ENCODE results near the gene PRPH.

Gene PRPH

GRCh38 chr12:49334226-49334625, 39.3 kb downstream of the PRPH start:
- no peak for DNase-seq

DNA sequence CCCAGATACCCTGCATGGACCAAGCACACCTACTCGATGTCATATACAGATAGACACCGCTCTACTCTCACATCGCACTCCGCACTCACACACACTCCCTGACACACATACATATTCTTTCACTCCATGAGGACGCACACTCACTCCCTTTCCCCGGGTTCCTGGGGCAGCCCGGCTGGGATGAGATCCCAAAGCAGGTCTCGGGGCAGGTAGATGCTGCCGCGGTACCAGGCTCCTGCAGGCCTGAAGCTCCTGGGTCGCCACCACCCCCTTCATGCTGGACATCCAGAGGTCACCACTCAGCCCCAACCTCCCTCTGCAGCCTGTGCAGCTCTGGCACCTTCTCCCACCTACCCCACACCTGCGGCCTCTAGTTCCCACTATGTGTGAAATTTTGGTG, 39.7 kb downstream of the PRPH start:
- no peak for DNase-seq

- no peak for DNase-seq
Measured at GRCh38 chr12:49335118-49335954, 40.4 kb downstream of the PRPH start.

- no peak for DNase-seq
Measured at GRCh38 chr12:49335955-49336644, 41.2 kb downstream of the PRPH start.

DNA sequence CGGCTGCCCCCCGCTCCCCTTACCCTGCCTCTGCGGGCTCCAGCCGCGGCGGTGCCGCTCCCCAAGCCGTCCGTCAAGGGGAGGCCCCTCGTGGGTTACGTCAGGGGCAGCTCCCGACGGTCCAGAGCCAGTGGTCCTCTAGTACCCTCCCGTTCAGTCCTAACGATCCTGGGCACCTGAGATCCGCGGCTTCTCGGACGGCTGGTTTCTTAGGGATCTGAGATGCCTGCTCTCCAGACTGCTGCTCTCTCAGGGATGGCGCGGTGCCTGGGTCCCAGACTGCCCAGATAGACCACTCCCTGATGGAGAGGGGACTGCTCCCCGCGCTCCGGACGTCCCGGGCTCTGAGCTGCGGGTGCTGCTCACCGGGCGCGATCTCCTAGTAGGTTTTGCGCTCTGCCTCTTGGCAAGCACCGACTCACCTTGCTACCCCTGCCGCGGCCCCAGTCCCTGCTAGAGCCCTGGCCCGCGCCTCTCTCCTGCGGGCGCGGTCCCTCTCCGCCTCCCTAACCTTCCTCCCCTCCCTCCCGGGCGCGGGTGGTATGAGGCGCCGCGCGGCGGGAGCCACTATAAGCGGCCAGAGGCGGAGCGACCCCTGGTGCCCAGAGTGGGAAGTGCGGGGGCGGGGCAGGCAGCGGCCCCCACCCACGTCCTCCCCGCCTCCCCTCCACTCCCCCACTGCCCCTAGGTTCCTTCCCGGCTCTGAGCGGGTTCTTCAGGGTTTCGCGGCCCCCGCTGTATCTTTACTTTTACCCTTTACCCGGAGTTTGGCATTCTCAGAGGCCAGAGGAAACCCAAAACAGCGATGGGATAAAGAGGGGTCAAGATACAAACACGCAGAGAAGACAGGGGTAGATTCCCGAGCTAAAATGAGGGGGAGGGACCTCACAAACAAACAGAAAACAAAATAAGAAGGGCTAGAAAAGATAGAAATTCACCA, 42.0 kb downstream of the PRPH start, which contains the start of gene C1QL4:
C1QL4 (minus strand) TSS at position 544 of the 940 bp plus-strand sequence. CDS start 711 bp downstream, outside the sequence.
- peak; percentile 73 for DNase-seq

GRCh38 chr12:49338830-49339463, 44.0 kb downstream of the PRPH start:
- no peak for DNase-seq

- no peak for DNase-seq
Measured at GRCh38 chr12:49339464-49339861, 44.5 kb downstream of the PRPH start.

DNA sequence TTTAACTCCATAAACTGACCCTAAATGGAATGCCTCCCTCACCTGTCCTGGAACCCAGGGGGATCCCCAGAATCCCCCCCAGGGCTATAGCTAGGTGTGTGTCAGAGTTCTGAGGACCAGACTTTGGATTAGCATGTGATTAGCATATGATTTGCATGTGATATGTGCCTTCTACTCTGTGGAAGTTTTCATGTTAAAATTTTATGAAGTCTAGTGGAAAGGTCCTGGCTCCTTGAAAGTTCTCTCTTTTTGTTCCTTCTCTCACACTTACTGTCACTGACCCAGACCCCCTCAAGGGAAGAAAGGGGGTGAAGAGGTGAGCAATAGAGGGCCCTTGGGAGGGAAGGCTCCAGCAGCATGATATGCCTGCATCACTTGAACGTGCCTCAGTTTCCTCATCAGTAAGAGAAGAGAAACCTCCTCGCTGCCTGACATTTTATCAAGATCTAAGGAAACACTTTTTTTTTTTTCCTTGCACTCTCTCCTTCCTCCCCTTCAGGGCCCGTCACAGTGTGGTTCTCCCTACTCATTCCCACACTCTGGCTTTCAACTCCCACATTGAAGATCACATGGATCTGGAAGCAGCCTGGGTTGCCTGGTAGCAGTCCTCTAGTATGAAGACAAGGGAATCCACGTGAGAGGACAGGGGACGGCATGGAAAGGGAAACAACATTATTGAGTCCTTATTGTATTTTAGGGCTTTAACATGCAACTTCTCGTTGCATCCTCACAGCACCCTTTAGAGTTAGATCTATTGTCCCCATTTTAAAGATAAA, 45.3 kb downstream of the PRPH start:
- DNase-seq = no peak

DNA sequence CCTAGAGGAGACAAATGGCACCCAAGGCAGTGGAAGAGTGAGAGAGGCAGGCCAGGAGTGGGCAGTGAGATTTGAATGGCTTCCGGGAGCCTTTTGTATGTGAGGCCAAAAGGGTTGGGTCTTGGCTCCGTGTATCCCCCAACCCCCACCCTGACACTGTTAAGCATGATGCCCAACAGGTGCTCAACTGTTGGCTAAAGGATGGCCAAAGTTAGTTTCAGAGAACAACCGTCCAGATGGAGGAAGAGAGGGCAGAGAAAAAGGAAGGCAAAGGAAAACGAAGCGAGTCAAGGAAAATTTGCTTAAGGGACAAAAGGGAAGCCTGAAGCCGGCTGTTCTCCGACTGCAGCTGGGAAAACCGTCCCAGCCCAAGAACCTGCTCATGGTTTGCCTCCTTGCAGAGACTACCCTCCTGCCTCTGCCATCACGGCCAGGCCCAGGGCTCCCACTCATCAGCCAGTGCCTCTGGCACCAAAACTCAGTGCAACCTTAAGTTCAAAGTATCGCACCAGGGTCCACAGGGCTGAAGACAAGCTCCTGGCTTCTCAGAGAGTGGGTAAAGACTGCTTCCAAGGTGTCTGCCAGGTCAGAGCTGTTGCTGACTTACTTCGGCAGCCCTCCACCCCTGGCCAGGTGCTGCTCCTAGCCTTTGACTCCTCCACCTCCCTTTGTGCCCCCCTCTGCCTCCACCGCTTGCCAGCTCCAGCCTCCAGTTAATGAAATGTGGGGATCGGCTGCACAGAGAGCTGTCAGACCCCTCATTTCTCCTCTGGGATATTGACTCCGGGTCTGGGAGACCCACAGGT, 46.2 kb downstream of the PRPH start:
- DNase-seq = no peak

- no peak for DNase-seq
Measured at GRCh38 chr12:49341777-49342065, 46.8 kb downstream of the PRPH start.

GRCh38 chr12:49342066-49342913, 47.3 kb downstream of the PRPH start:
- DNase-seq = peak; percentile 75

DNA sequence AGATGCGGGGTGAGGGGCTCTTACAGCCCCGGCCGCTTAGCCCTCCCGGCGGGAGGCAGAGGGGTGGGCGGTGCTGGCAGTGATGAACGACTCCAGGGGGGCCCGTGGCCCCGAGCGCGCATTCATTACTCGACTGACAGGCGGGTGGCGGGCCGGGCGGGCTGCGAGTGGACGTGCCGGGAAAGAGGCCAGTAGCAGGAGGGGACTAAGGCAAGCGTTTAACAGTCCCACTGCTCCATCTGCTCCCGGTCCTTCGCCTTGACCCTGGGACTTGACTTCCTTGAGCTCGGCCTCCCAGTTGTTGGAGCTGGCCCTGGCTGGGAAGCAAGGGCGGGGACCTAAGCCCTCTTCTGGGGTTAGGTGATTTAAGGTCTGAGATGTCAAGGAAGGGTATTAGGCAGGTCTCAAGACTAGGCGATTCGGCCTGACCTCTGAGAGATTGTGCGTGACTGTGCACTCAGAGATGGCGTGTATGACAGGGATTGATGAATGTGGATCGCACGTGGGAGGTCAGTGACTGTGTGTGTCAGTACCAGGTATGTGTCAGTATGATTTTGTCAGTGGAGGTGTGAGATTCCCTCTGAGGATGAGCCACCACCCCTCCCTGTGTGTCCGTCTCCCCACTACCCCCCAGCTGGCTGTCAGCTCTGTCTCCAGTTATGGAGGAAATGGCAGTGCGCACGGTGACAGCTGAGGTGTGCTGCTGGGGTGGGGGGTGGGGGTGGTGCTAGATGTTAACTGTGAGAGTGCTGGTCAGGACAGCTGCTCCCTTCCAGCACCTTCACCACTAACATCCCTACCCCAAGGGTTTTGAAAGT, 48.2 kb downstream of the PRPH start:
- DNase-seq = peak; percentile 46

DNA sequence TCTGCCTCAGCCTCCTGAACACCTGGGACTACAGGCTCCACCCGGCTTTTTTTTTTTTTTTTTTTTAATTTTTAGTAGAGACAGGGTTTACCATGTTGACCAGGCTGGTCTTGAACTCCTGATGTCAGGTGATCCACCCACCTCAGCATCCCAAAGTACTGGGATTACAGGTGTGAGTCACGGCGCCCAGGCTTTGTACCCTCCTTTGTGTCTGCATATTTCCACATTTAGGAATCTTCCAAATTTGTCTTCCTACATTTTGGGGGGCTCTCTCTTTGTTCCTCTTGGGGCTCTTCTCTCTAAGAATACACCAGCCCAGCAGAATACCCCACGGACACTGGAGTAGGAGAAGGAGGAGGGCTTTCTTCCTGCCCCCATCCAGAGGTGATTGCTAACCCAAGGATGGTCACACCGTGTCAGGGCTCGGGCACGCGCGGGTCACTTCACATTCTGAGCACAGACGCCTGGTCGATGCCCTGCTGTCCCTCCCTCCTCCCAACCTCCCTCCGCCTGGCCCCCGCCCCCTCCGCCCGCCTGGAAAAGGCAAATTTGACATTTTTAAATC, 49.6 kb downstream of the PRPH start:
- DNase-seq = no peak

- no peak for DNase-seq
Measured at GRCh38 chr12:49345051-49345824, 50.3 kb downstream of the PRPH start.

DNA sequence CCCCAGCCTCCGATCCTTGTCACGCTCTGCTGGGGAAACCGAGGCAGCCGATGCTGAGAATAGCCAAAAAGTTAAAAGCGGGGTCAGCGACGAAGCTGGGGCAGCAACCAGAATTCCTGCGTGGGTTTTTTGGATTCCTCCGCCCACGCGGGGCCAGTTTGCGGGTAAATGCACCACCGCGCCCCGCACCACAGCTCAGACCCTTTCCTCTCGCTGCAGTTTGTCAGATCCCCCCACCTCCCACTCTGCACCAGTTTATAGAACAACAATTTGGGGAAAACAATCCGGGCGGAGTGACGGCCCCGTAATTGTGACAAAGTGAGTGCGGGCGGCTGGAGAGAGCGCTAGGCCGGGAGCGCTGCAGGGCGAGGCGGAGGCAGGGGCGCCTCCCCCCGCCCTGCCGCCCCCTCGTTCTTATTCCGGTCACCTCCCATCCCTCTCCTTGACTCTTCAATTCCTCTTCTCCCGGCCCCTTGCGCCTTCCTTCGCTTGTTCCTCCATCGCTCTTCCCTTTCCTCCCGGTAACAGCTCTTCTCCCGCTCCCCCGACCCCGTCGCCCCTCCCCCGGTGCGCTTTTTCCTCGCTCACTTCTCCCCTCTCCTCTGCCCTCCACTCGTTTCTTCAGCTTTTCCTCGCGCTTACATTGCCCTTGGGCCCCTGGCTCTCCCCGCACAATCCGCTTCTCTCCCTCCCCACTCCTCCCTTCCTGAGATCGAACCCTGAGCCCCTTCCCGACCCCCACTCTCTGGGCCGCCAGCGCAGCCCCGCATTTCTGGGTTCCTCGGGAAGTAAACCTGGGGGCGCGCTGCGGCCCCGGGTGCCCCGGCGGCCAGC, 51.1 kb downstream of the PRPH start:
- DNase-seq = no peak

DNA sequence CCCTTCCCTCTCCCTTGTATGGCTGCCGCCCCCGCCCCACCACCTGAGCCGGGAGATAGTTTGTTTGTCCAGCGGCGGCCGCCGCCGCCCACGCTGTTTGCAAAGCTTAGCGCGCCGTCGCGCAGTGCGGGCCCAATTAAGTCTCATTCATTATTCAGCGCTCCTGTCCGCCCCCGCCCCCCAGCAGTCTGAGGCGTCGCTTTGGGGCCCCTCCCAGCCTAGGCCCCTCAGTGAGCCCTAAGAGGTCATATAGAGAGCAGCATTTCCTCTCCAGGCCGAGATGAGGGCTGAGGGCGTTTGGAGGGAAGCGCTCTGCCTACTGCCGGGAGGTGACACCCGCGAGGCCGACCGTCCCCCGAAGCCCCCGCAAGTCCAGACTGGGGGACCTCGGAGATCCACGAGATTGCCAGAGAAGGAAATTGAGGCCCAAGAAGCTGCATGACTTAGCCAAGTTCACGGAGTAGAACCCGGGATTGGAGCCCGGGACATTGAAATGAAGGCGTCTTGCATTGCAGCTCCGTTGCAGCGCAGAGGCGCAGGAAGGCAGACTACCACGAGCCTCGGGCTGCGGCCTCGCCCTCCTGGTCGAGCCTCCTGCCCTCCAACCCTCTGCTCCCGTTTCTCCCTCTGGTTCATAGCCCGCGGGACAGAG, 51.8 kb downstream of the PRPH start, which contains the start of gene DNAJC22:
DNAJC22 (plus strand) TSS at position 230 of the 652 bp plus-strand sequence. CDS start 1,985 bp downstream, outside the sequence.
- no peak for DNase-seq

Data from NCI-H226 (cell line).